ENCODE results near the gene RNU6-9. TPM values are rescaled to one million over a fixed set of nuclear protein-coding genes. Genes with fewer than 3 reads are reported as not detected.
"Not testable (repeated sequence)": the region's sequence is repeated elsewhere in the genome, so short reads cannot be mapped to it uniquely, and the experiment has no call there.

Gene RNU6-9
- polyA plus RNA-seq, 4 donors: not detected

- no peak for DNase-seq (ENCODE audit: low read depth in 4 of 4, low spot score in 3 of 4)
Observed at GRCh38 chr19:876780-877314, 16.4 kb upstream of the RNU6-9 start.

- DNase-seq (ENCODE audit: low read depth in 4 of 4, low spot score in 3 of 4): not testable (repeated sequence)
Observed at GRCh38 chr19:877992-878660, 15.2 kb upstream of the RNU6-9 start.

GRCh38 chr19:878751-879561 is 14.3 kb upstream of the RNU6-9 start:
- not testable (repeated sequence) for DNase-seq (ENCODE audit: low read depth in 4 of 4, low spot score in 3 of 4)

DNA sequence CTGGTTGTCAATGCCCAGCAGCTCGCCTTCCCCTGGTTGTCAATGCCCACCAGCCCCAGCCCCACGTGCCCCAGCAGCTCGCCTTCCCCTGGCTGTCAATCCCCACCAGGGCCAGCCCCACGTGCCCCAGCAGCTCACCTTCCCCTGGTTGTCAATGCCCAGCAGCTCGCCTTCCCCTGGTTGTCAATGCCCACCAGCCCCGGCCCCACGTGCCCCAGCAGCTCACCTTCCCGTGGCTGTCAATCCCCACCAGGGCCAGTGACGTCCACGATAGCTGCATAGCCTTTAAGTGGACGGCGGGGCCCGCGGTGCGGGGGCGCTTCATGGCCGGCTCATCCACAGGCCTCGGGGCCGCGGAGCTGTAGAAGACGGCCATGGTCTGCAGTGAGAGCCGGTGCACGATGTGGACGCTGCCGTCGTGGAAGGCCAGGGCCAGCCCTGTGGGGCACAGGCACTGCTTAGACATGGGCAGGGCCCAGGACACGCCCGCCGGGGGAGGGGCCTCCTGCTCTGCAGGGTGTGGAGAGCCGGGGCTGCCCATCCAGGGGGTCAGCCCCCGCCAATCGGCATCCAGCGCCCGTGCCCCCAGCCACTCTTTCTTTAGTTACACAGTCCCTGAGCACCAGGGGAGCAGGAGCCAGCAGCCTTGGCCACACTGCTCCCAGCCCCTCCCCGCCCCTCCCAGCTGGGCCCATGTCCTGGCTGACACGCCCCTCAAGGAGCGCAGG is 13.4 kb upstream of the RNU6-9 start:
- DNase-seq (ENCODE audit: low read depth in 4 of 4, low spot score in 3 of 4): no peak

- DNase-seq (ENCODE audit: low read depth in 4 of 4, low spot score in 3 of 4): no peak
Observed at GRCh38 chr19:881385-882071, 11.8 kb upstream of the RNU6-9 start.

- DNase-seq (ENCODE audit: low read depth in 4 of 4, low spot score in 3 of 4): no peak
Observed at GRCh38 chr19:882871-883497, 10.3 kb upstream of the RNU6-9 start.

DNA sequence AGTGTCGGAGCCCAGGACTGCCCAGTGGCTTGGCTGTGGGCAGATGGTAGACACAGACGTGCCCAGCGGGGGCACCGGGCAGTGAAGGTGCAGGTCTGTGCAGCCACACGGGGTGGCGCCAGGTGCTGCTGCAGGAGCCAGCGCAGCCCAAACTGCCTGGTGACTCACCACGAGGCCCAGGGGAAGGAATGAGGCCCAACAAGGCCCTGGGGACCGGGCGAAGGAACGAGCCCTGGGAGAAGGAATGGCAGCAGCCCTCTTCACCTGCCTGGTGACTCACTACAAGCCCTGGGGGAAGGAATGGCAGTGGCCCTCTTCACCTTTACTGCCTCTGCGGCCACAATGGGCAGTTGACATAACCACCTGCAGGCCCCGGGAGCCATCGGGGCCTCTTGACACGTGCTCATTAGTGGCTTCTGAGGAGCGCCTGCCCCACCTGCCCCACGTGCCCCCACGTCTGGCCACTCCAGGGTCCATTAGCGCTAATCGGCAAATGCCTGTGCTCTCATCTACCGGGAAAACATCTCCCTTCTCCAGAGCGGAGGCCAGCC is 9.5 kb upstream of the RNU6-9 start:
- DNase-seq (ENCODE audit: low read depth in 4 of 4, low spot score in 3 of 4): no peak

DNA sequence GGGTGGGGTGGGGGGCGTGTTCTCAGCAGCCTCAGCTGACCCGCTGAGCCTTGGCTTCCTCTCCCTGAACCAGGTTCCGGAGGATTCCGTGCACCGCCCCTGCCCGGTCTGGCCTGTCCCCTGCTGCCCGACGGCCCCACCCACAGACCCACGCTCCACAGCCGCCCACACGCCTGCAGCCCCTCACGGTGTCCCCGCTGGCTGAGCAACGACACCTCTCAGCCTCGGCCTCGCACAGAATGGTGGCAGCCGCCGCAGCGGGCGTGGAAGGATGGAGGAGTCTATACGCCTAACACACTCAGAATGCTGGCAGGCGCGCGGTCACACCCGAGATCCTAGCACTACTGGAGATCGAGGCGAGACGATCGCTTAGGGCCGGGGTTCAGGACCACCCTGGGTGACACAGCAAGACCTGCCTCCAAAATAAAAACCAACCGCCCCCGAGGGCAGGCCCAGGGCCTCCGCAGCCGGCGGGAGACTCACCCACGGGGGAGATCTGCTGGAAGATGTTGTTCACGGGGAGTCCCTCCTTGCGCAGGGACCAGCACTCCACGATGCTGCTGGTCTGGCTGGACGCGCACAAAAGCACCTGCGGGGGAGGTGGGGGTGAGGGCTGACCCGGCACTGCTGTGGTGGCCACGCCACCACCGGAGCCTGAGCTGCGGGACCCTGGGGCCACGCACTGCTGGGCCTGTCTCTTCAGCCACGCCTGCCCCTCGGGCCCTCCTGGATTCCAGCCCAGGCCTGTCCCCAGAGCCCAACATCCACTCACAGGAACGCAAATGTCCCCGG is 8.7 kb upstream of the RNU6-9 start:
- no peak for DNase-seq (ENCODE audit: low read depth in 4 of 4, low spot score in 3 of 4)

DNA sequence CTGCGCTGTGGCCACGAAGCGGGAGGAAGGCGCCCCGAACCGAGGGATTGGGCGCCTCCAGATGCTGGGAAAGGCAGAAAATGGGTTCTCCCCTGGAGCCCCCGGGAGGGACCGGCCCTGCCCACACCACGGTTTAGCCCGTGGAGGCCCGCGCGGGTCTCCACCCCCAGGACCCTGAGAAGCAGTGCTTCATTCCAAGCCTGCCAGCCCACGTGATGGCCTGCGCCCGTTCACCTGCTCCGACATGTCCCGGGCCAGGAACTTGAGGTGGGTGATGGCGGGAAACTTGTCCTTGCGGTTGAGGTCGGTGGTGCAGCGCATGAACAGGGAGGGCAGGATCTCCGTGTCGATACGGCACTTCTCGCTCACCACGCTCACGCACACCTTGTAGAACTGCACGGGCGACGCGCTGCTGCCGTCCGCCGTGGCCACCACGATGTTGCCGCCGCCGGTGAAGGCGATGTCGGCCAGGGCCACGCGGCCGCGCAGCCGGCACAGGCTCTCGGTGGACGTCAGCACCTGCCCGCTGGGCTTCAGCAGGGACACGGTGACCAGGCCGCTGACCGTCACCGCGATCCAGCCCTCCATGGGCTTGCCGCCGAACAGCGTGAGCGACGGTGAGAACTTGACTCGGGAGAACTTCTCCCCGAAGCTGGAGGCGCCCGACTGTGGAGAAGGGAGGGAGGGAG is 7.6 kb upstream of the RNU6-9 start:
- DNase-seq (ENCODE audit: low read depth in 4 of 4, low spot score in 3 of 4): no peak

- no peak for DNase-seq (ENCODE audit: low read depth in 4 of 4, low spot score in 3 of 4)
Observed at GRCh38 chr19:887072-887471, 6.2 kb upstream of the RNU6-9 start.

DNA sequence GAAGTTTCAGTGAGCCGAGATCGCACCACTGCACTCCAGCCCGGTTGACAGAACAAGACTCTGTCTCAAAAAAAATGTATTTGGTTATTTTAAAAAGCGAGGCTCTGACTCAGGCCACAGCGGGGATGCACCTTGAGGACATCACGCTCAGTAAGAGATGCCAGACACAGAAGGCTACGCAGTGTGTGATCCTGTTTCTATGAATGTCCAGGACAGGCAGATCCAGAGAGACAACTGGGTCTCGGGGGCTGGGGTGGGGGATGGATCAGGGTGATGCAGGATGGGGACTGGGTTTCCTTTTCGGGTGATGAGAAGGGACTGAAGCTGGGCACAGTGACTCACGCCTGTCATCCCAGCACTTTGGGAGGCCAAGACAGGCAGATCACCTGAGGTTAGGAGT is 5.7 kb upstream of the RNU6-9 start:
- DNase-seq (ENCODE audit: low read depth in 4 of 4, low spot score in 3 of 4): no peak

DNA sequence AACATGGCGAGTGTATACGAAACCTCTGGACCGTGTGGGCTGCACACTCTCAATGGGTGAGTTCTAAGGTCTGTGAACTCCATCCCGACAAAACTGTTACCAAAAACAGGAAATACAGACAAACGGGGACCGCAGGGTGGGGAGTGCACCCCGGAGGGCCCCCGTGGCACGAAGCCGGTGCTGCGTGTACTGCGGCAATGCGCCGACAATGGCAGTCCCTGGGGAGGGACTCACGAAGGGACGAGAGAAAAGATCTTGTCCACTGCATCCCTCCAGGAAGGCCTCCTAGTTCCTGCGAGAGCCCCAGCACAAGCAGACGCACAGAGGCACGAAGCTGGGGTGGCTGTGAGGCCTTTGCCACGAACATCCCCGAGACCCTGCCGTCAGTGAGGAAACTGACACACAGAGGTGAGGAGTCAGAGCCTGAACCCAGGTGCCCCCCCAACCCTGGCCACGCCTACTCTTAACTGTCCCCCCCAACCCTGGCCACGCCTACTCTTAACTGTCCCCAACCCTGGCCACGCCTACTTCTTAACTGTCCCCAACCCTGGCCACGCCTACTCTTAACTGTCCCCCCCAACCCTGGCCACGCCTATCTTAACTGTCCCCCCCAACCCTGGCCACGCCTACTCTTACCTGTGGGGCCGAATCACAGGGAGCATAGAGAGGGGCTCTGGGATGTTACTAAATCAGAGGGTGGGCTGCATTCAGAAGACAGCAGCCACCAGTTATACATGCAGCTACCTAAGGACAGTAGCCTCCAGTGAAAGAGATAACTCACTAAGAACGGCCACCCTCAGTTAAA is 4.5 kb upstream of the RNU6-9 start:
- DNase-seq (ENCODE audit: low read depth in 4 of 4, low spot score in 3 of 4): no peak

GRCh38 chr19:889662-890295 is 3.5 kb upstream of the RNU6-9 start:
- DNase-seq (ENCODE audit: low read depth in 4 of 4, low spot score in 3 of 4): no peak

DNA sequence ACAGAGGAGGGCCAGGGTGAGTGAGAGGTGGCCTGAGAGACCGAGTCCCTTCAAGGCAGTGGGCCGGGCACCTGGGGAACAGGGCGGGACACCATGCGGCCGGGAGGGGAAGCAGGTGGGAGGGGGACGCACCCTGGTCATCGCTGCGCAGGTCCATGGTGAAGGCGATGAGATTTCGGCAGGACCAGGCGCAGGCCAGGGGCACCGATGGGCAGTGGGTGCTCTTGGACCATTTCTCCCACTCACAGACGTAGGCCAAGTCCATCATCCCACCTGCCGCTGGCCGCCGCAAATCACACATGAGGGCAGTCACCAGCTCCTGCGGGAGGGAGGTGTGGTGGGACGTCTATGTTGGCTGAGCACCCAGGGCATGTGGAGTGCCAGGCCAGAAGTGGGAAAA is 2.5 kb upstream of the RNU6-9 start:
- no peak for DNase-seq (ENCODE audit: low read depth in 4 of 4, low spot score in 3 of 4)

DNA sequence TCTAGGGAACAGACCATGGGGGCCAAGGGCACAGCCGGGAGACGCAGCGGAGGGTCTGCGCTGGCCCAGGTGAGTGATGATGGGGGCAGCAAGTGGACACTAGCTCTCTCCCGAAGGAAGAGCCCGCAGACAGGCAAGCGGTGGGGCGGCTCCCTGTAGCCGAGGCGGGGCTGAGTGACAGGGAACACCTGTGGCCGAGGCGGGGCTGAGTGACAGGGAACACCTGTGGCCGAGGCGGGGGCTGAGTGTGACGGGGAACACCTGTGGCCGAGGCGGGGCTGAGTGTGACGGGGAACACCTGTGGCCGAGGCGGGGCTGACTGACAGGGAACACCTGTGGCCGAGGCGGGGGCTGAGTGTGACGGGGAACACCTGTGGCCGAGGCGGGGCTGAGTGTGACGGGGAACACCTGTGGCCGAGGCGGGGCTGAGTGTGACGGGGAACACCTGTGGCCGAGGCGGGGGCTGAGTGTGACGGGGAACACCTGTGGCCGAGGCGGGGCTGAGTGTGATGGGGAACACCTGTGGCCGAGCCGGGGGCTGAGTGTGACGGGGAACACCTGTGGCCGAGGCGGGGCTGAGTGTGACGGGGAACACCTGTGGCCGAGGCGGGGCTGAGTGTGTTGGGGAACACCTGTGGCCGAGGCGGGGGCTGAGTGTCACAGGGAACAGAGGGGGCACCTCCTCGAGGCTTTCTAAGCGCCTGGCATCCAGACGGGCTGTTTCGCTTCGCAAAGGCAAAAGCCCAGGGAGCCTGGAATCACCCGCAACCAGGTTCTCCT is 1.7 kb upstream of the RNU6-9 start:
- DNase-seq (ENCODE audit: low read depth in 4 of 4, low spot score in 3 of 4): not testable (repeated sequence)

GRCh38 chr19:892243-892893 is 916 bp upstream of the RNU6-9 start:
- DNase-seq (ENCODE audit: low read depth in 4 of 4, low spot score in 3 of 4): no peak
